Measurements from ENCODE around the gene ACOT7.

- no peak for TF ChIP-seq CTCF (IDR thresholded peaks at IDR 0.05)
- no peak for TF ChIP-seq POLR2A (IDR thresholded peaks at IDR 0.05)
These were observed 152.3 kb downstream of the ACOT7 start for GRCh38 chr1:6241107-6241886.

Data from breast epithelium (tissue), 3 donors.